Measurements from ENCODE around the gene COL11A2.

Gene COL11A2

GRCh38 chr6:33117811-33118277 is 74.4 kb downstream of the COL11A2 start:
- Histone ChIP-seq H3K4me3 (no peak overlapping the region), H3K9me3 (ENCODE audit: low read depth, low read length) (no peaks in the 10 kb centered on the region), H3K9ac (ENCODE audit: insufficient read length) (no peak overlapping the region), H3K27ac (no peak overlapping the region), H3K36me3 (ENCODE audit: insufficient read depth, low read length) (no peaks in the 10 kb centered on the region)
- no peak for DNase-seq (ENCODE audit: low read depth, low spot score)
- no peak for TF ChIP-seq EZH2 (IDR thresholded peaks at IDR 0.05)
- no peak for TF ChIP-seq POLR2AphosphoS5 (IDR thresholded peaks at IDR 0.05; ENCODE audit: borderline replicate concordance, low read depth, low read length)
- no peak for TF ChIP-seq FOXP2 (optimal IDR thresholded peaks at IDR 0.05; ENCODE audit: control extremely low read depth, extremely low read length, insufficient read depth)

DNA sequence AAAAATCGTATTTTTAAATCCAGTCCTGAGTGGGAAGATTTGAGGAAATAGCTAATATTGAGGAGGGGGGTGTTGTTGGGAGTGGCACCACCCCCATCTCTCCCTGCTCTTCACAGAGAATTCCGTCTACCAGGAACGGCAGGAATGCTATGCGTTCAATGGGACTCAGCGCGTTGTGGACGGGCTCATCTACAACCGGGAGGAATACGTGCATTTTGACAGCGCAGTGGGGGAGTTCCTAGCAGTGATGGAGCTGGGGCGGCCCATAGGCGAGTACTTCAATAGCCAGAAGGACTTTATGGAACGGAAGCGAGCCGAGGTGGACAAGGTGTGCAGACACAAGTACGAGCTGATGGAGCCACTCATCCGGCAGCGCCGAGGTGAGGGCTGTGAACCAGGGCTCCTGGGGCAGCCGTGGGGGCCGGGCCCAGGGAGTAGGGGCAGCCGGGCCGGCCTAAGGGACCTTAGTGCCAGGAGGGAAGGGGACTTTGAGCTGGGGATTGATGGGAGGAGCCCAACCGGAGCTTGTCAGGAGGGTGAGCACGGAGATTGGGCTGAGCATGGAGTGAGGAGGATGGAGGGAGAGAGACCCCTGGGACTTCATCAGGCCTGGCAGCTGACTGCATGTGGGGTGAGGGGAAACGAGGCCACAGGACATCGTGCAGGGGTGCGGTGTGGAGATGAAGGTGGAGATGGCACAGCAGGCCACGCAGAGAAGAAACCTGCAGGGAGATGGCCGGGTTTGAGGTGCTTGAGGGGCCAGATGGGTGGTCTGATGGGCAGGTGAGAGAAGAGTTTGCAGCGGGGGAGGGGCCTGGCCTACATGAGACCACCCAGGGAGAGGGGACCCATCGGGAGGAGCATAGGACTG is 75.2 kb downstream of the COL11A2 start:
- Histone ChIP-seq H3K9ac (ENCODE audit: insufficient read length) (no peak overlapping the region), H3K4me3 (no peak overlapping the region)

GRCh38 chr6:33116417-33116816 is 75.8 kb downstream of the COL11A2 start:
- Histone ChIP-seq H3K9me3 (ENCODE audit: low read depth, low read length) (no peaks in the 10 kb centered on the region), H3K27ac (no peak overlapping the region), H3K4me3 (no peak overlapping the region), H3K36me3 (ENCODE audit: insufficient read depth, low read length) (no peaks in the 10 kb centered on the region), H3K9ac (ENCODE audit: insufficient read length) (no peak overlapping the region)
- TF ChIP-seq POLR2AphosphoS5 (IDR thresholded peaks at IDR 0.05; ENCODE audit: borderline replicate concordance, low read depth, low read length) (no peak), EZH2 (IDR thresholded peaks at IDR 0.05) (no peak), FOXP2 (optimal IDR thresholded peaks at IDR 0.05; ENCODE audit: control extremely low read depth, extremely low read length, insufficient read depth) (no peak)
- DNase-seq (ENCODE audit: low read depth, low spot score) = no peak

More for the DNA sequence above, 75.2 kb downstream of the COL11A2 start:
- Histone ChIP-seq H3K27ac (no peak overlapping the region), H3K9me3 (ENCODE audit: low read depth, low read length) (no peaks in the 10 kb centered on the region), H3K36me3 (ENCODE audit: insufficient read depth, low read length) (no peaks in the 10 kb centered on the region)
- DNase-seq (ENCODE audit: low read depth, low spot score) = no peak
- no peak for TF ChIP-seq POLR2AphosphoS5 (IDR thresholded peaks at IDR 0.05; ENCODE audit: borderline replicate concordance, low read depth, low read length)
- TF ChIP-seq FOXP2 (optimal IDR thresholded peaks at IDR 0.05; ENCODE audit: control extremely low read depth, extremely low read length, insufficient read depth) = no peak
- TF ChIP-seq EZH2 (IDR thresholded peaks at IDR 0.05) = no peak

- H3K9me3 ChIP-seq (ENCODE audit: low read depth, low read length) = no peaks in the 10 kb centered on the region
- no peaks in the 10 kb centered on the region for H3K36me3 ChIP-seq (ENCODE audit: insufficient read depth, low read length)
- TF ChIP-seq EZH2 (IDR thresholded peaks at IDR 0.05) (no peak), FOXP2 (optimal IDR thresholded peaks at IDR 0.05; ENCODE audit: control extremely low read depth, extremely low read length, insufficient read depth) (no peak), POLR2AphosphoS5 (IDR thresholded peaks at IDR 0.05; ENCODE audit: borderline replicate concordance, low read depth, low read length) (no peak)
- H3K4me3 ChIP-seq = no peak overlapping the region
- no peak overlapping the region for H3K9ac ChIP-seq (ENCODE audit: insufficient read length)
- no peak for DNase-seq (ENCODE audit: low read depth, low spot score)
- H3K27ac ChIP-seq = no peak overlapping the region
These were observed 77.9 kb downstream of the COL11A2 start for GRCh38 chr6:33114406-33114805.

DNA sequence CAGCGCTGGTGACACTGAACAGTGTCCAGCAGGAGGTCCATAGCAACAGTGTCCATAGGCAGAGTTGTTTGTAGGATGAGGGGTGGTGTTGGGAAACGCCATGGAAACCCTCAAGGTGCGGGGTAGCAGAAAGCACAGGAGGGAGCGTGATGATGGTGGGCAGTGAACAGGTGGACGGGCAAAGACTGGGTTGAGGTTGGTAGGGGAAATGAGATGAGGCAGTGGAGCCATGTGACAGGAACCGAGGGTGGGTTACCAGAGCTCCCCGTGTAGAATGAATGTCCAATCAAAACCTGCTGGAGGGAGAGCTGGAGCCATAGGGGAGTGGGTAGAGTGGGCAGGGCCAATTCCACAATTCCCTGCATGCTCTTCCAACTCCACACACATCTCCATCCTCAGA is 78.5 kb downstream of the COL11A2 start:
- Histone ChIP-seq H3K27ac (no peak overlapping the region), H3K9ac (ENCODE audit: insufficient read length) (no peak overlapping the region), H3K4me3 (no peak overlapping the region), H3K36me3 (ENCODE audit: insufficient read depth, low read length) (no peaks in the 10 kb centered on the region), H3K9me3 (ENCODE audit: low read depth, low read length) (no peaks in the 10 kb centered on the region)
- TF ChIP-seq POLR2AphosphoS5 (IDR thresholded peaks at IDR 0.05; ENCODE audit: borderline replicate concordance, low read depth, low read length) = no peak
- TF ChIP-seq FOXP2 (optimal IDR thresholded peaks at IDR 0.05; ENCODE audit: control extremely low read depth, extremely low read length, insufficient read depth) = no peak
- no peak for TF ChIP-seq EZH2 (IDR thresholded peaks at IDR 0.05)
- no peak for DNase-seq (ENCODE audit: low read depth, low spot score)

Data from SK-N-MC (cell line).